Neural progenitor cell (in vitro differentiated cells): ENCODE results near the gene TARDBP. TPM values are rescaled to one million over a fixed set of nuclear protein-coding genes. Genes with fewer than 3 reads are reported as not detected.
"Not testable (repeated sequence)": the region's sequence is repeated elsewhere in the genome, so short reads cannot be mapped to it uniquely, and the experiment has no call there.

ENCODE experiments used
- DNase-seq: peaks from one replicate; pipeline ENCODE4 v3.0.0-alpha.2; 2016; ENCODE audit warnings: low spot score
- H2AFZ ChIP-seq: fragments of 200-600 bp; sonication (generic); replicated peaks from 2 replicates; pipeline ENCODE4 v1.6.1; 2016; ENCODE audit warnings: antibody characterized with exemption
- H3F3A ChIP-seq: fragments of 200-600 bp; sonication (generic); 2 replicates; pipeline ENCODE4 v1.6.1; 2016; ENCODE audit warnings: antibody characterized with exemption, low read depth
- H3K27ac ChIP-seq: fragments of 200-600 bp; sonication (generic); 2 replicates; pipeline ENCODE4 v1.5.1; 2016; ENCODE audit warnings: mild to moderate bottlenecking
- H3K27me3 ChIP-seq: fragments of 200-600 bp; sonication (generic); 2 replicates; pipeline ENCODE4 v1.6.1; 2016; ENCODE audit warnings: mild to moderate bottlenecking, moderate library complexity
- H3K36me3 ChIP-seq: fragments of 200-600 bp; sonication (generic); 2 replicates; pipeline ENCODE4 v1.5.1; 2016
- H3K4me1 ChIP-seq: fragments of 200-600 bp; sonication (generic); 2 replicates; pipeline ENCODE4 v1.6.1; 2016; ENCODE audit warnings: mixed run types
- H3K4me2 ChIP-seq: fragments of 200-600 bp; sonication (generic); 2 replicates; pipeline ENCODE4 v1.6.1; 2016
- H3K4me3 ChIP-seq: fragments of 200-600 bp; sonication (generic); 2 replicates; pipeline ENCODE4 v1.5.1; 2016
- H3K79me2 ChIP-seq: fragments of 200-600 bp; sonication (generic); 2 replicates; pipeline ENCODE4 v1.6.1; 2016; ENCODE audit warnings: low read depth
- H3K9ac ChIP-seq: fragments of 200-600 bp; sonication (generic); 2 replicates; pipeline ENCODE4 v1.6.1; 2016
- H3K9me3 ChIP-seq: fragments of 200-600 bp; sonication (generic); 2 replicates; pipeline ENCODE4 v1.5.1; 2016; ENCODE audit warnings: low read depth
- H4K20me1 ChIP-seq: fragments of 200-600 bp; sonication (generic); 2 replicates; pipeline ENCODE4 v1.6.1; 2016; ENCODE audit warnings: low read depth
- H3K27ac Mint-ChIP-seq: 3 replicates; pipeline ENCODE4 v1.8.0; 2021; ENCODE audit warnings: mixed read lengths
- H3K27me3 Mint-ChIP-seq: 2 replicates; pipeline ENCODE4 v1.8.0; 2022; ENCODE audit warnings: low read depth, mild to moderate bottlenecking, inconsistent platforms, moderate library complexity, mixed read lengths; ENCODE audit not compliant: insufficient read depth
- H3K36me3 Mint-ChIP-seq: 3 replicates; pipeline ENCODE4 v1.8.0; 2021; ENCODE audit warnings: mixed read lengths
- H3K4me1 Mint-ChIP-seq: 3 replicates; pipeline ENCODE4 v1.8.0; 2021; ENCODE audit warnings: mixed read lengths
- H3K4me3 Mint-ChIP-seq: 3 replicates; pipeline ENCODE4 v1.8.0; 2021; ENCODE audit warnings: mild to moderate bottlenecking, moderate library complexity, mixed read lengths
- H3K9me3 Mint-ChIP-seq: 3 replicates; pipeline ENCODE4 v1.8.0; 2020; ENCODE audit warnings: mixed read lengths
- CTCF ChIP-seq: fragments of 200-600 bp; sonication (generic); IDR thresholded peaks from 2 replicates; pipeline ENCODE4 v1.5.1; 2017; ENCODE audit warnings: antibody characterized with exemption, mild to moderate bottlenecking
- EZH2 ChIP-seq: fragments of 200-600 bp; sonication (generic); IDR thresholded peaks from 2 replicates; pipeline ENCODE4 v1.6.1; 2017; ENCODE audit warnings: antibody characterized with exemption, mild to moderate bottlenecking, moderate library complexity
- EZH2phosphoT487 ChIP-seq: fragments of 200-600 bp; sonication (generic); IDR thresholded peaks from 2 replicates; pipeline ENCODE4 v1.6.1; 2017; ENCODE audit warnings: antibody characterized with exemption
- total RNA-seq: library from RNA; depleted of rRNA; stranded (reverse); fragments of >200 nt; gene quantifications from 2 replicates; pipeline ENCODE4 v1.2.3, GENCODE V29; 2015; ENCODE audit warnings: low replicate concordance

TARDBP gene
- total RNA-seq, 1 donor from 2014 or later = 202 TPM

DNA sequence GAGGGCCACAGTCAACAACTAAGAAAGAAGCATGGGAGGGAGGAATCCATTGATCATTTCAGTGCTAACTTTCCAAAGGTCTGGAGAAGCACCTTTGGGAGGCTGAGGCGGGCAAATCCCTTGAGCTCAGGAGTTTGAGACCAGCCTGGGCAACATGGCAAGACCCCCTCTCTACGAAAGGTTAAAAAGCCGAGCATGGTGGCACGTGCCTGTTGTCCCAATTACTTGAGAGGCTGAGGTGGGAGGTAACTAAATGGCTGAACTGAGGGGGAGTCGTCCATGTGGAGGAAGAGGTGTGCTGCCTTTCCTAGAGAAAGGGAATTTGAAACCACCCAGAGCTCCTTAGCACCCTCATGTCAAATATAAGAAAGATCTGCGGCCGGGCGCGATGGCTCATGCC is 18.4 kb downstream of the TARDBP start:
- no peaks in the 10 kb centered on the region for H3K4me1 ChIP-seq
- Mint-ChIP-seq H3K27me3 (peaks cover 5% of the 10 kb centered on the region), H3K27ac (peak overlapping the region; percentile 42), H3K4me1 (no peaks in the 10 kb centered on the region), H3K36me3 (peaks cover 14% of the 10 kb centered on the region), H3K9me3 (no peaks in the 10 kb centered on the region), H3K4me3 (no peak overlapping the region)
- H3K79me2 ChIP-seq = no peaks in the 10 kb centered on the region
- H3K36me3 ChIP-seq = peaks cover 5% of the 10 kb centered on the region
- no peak for DNase-seq
- H2AFZ ChIP-seq = no peak overlapping the region
- H3K4me2 ChIP-seq = no peak overlapping the region
- no peak for TF ChIP-seq CTCF
- no peak for TF ChIP-seq EZH2
- H3K9me3 ChIP-seq = no peaks in the 10 kb centered on the region
- H3F3A ChIP-seq = peaks cover 33% of the 10 kb centered on the region
- H3K4me3 ChIP-seq = no peak overlapping the region
- H3K9ac ChIP-seq = no peak overlapping the region
- H4K20me1 ChIP-seq = peaks cover 6% of the 10 kb centered on the region
- no peaks in the 10 kb centered on the region for H3K27me3 ChIP-seq
- peak overlapping the region; percentile 70 for H3K27ac ChIP-seq

DNA sequence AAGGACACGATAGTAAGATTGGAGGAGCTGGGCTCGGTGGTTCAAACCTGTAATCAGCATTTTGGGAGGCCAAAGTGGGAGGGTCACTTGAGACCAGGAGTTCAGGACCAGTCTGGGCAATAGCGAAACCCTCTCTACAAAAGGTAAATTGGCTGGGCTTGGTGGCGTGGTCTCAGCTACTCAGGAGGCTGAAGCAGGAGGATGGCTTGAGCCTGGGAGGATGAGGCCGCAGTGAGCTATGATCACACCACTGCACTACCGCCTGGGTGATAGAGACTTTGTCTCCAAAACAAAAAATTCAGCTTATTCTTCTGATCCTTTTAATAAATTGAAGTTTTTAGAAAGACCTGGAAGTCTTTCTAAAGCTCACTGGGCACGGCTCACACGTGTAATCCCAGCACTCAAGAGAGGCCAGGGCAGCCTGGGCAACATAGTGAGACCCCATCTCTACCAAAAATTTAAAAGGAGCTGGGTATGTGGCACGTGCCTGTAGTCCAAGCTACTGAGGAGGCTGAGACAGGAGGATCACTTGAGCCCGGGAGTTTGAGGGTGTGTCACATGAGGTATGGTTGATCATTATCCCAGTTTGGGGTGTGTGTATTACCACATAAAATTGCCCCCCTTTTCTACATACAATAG is 19.3 kb downstream of the TARDBP start:
- Histone ChIP-seq H3K4me3 (no peak overlapping the region), H3K4me2 (no peak overlapping the region), H3K27ac (no peak overlapping the region), H3F3A (peaks cover 25% of the 10 kb centered on the region), H3K9me3 (no peaks in the 10 kb centered on the region), H4K20me1 (no peaks in the 10 kb centered on the region), H3K9ac (no peak overlapping the region), H2AFZ (no peak overlapping the region), H3K4me1 (no peaks in the 10 kb centered on the region), H3K27me3 (no peaks in the 10 kb centered on the region), H3K79me2 (no peaks in the 10 kb centered on the region), H3K36me3 (no peaks in the 10 kb centered on the region)
- Mint-ChIP-seq H3K36me3 (peaks cover 8% of the 10 kb centered on the region), H3K9me3 (no peaks in the 10 kb centered on the region), H3K4me3 (no peak overlapping the region), H3K27me3 (peaks cover 5% of the 10 kb centered on the region), H3K4me1 (no peaks in the 10 kb centered on the region), H3K27ac (no peak overlapping the region)
- TF ChIP-seq EZH2phosphoT487 = no peak
- no peak for TF ChIP-seq EZH2
- TF ChIP-seq CTCF = no peak
- no peak for DNase-seq

GRCh38 chr1:11037019-11037739 is 24.7 kb downstream of the TARDBP start:
- H3K27ac Mint-ChIP-seq, H2AFZ ChIP-seq, H3K4me1 ChIP-seq: not testable (repeated sequence)

DNA sequence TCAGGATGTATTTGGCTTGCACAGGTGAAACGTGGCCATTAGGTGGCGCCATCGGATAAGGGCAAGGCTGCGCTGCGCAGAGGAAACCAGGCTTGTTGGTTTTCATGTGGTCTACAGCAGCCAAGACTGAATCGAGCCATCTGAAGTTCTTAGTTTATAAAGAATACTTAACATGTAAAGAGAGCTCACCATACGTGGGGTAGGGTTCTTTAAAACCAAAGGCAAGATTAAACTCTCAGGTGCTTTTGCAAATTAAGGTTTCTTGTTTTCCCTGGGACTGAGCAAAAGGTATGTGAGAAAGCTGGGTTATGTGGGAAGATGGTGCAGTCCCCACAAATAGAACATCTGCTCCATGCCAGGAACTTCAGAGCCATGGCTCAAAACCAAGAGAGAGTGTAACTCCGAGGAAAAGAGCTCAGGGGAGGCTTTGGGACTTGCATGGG is 25.3 kb downstream of the TARDBP start:
- peak; percentile 100 for TF ChIP-seq CTCF
- TF ChIP-seq EZH2phosphoT487 = no peak
- Mint-ChIP-seq H3K27me3 (peaks cover 2% of the 10 kb centered on the region), H3K27ac (no peak overlapping the region), H3K36me3 (no peaks in the 10 kb centered on the region), H3K4me1 (peaks cover 4% of the 10 kb centered on the region), H3K4me3 (no peak overlapping the region), H3K9me3 (no peaks in the 10 kb centered on the region)
- Histone ChIP-seq H3K4me2 (no peak overlapping the region), H4K20me1 (no peaks in the 10 kb centered on the region), H3K27me3 (peaks cover 4% of the 10 kb centered on the region), H3F3A (no peaks in the 10 kb centered on the region), H2AFZ (no peak overlapping the region), H3K4me3 (no peak overlapping the region), H3K4me1 (no peaks in the 10 kb centered on the region), H3K9ac (no peak overlapping the region), H3K27ac (no peak overlapping the region), H3K79me2 (no peaks in the 10 kb centered on the region), H3K9me3 (no peaks in the 10 kb centered on the region), H3K36me3 (no peaks in the 10 kb centered on the region)
- DNase-seq = peak; percentile 92

More at GRCh38 chr1:11037019-11037739, 24.7 kb downstream of the TARDBP start:
- H3K9me3 Mint-ChIP-seq, H3F3A ChIP-seq, H3K9me3 ChIP-seq, H3K4me3 ChIP-seq, H4K20me1 ChIP-seq, H3K4me3 Mint-ChIP-seq, H3K4me2 ChIP-seq, H3K9ac ChIP-seq, DNase-seq, H3K27me3 ChIP-seq, H3K36me3 Mint-ChIP-seq, H3K27me3 Mint-ChIP-seq, H3K27ac ChIP-seq, H3K4me1 Mint-ChIP-seq, H3K36me3 ChIP-seq, H3K79me2 ChIP-seq: not testable (repeated sequence)
